Tibial artery (tissue), 4 donors: ENCODE data around the gene MED13.

ENCODE experiments used
- DNase-seq, 2 donors: peaks; one replicate each; pipeline ENCODE4 v3.0.0-alpha.2; 2019
- H3K27ac ChIP-seq, 2 donors: fragments of 200-600 bp; sonication (generic) in 1 of 2; 1 replicate in 1 of 2; 2 replicates in 1 of 2; pipeline ENCODE4 v1.5.1; 2018 to 2019; ENCODE audit warnings: mild to moderate bottlenecking in 1 of 2
- H3K27me3 ChIP-seq, 2 donors: fragments of 200-600 bp; sonication (generic) in 1 of 2; one replicate each; pipeline versions ENCODE4 v1.5.1 to v1.6.0; 2016 to 2019
- H3K36me3 ChIP-seq, 3 donors: fragments of 200-600 bp; sonication (generic) in 2 of 3; one replicate each; pipeline ENCODE4 v1.5.1; 2016 to 2019; ENCODE audit warnings: mild to moderate bottlenecking in 2 of 3
- H3K4me1 ChIP-seq, 4 donors: fragments of 200-600 bp; sonication (generic) in 2 of 4; 1 replicate in 3 of 4; 2 replicates in 1 of 4; pipeline ENCODE4 v1.5.1; 2016 to 2019
- H3K4me3 ChIP-seq, 2 donors: fragments of 200-600 bp; sonication (generic) in 1 of 2; 1 replicate in 1 of 2; 2 replicates in 1 of 2; pipeline ENCODE4 v1.5.1; 2018 to 2019; ENCODE audit warnings: mild to moderate bottlenecking in 2 of 2
- H3K9me3 ChIP-seq, 3 donors: fragments of 200-600 bp; sonication (generic) in 1 of 3; one replicate each; pipeline ENCODE4 v1.5.1; 2016 to 2019
- CTCF ChIP-seq, 2 experiments: fragments of 200-600 bp in 1 of 2; fragments of 450-650 bp in 1 of 2; IDR thresholded peaks; one replicate each; pipeline ENCODE4 v1.5.1; 2017 to 2019; ENCODE audit warnings: antibody characterized with exemption in 2 of 2, mild to moderate bottlenecking in 1 of 2, moderate library complexity in 1 of 2
- intact Hi-C: fragments of 100-400 bp; cut with DNase I; formaldehyde crosslinking; loops from one replicate; pipeline ENCODE4 v1.15.0; 2023; ENCODE audit warnings: low total_unique reads

The MED13 gene

GRCh38 chr17:62043140-62043539 is 21.9 kb downstream of the MED13 start:
- Histone ChIP-seq H3K36me3 (peaks cover 0 to 61% (median 29%) of the 10 kb centered on the region in 3 donors), H3K4me1 (peaks cover 0 to 26% (median 5%) of the 10 kb centered on the region in 4 donors), H3K27ac (no peak overlapping the region), H3K9me3 (no peaks in the 10 kb centered on the region), H3K27me3 (no peaks in the 10 kb centered on the region), H3K4me3 (no peak overlapping the region)
- DNase-seq, result no peak
- intact Hi-C loops, result no loop called here
- TF ChIP-seq CTCF (IDR thresholded peaks at IDR 0.05), result no peak

GRCh38 chr17:62038248-62038647 is 26.8 kb downstream of the MED13 start:
- Histone ChIP-seq H3K27me3 (no peaks in the 10 kb centered on the region), H3K36me3 (peaks cover 9 to 59% (median 27%) of the 10 kb centered on the region in 3 donors), H3K4me1 (peaks cover 0 to 20% (median under 1%) of the 10 kb centered on the region in 4 donors), H3K4me3 (no peak overlapping the region), H3K27ac (no peak overlapping the region), H3K9me3 (no peaks in the 10 kb centered on the region)
- TF ChIP-seq CTCF (IDR thresholded peaks at IDR 0.05), result no peak
- intact Hi-C loops, result loop anchor here (10.0 kb wide), 1 partner anchor 83 kb away; no protein-coding TSS in a partner anchor
- DNase-seq, result no peak

- H3K4me3 ChIP-seq, result no peak overlapping the region
- no peak overlapping the region for H3K27ac ChIP-seq
- peaks cover 52 to 75% (median 64%) of the 10 kb centered on the region in 3 donors for H3K36me3 ChIP-seq
- intact Hi-C loops, result loop anchor here (10.0 kb wide), 1 partner anchor 79 kb away; no protein-coding TSS in a partner anchor
- TF ChIP-seq CTCF (IDR thresholded peaks at IDR 0.05), result no peak
- no peaks in the 10 kb centered on the region for H3K27me3 ChIP-seq
- no peaks in the 10 kb centered on the region for H3K9me3 ChIP-seq
- DNase-seq, result no peak
- H3K4me1 ChIP-seq, result peaks cover 0 to 13% (median 0%) of the 10 kb centered on the region in 4 donors
These were observed 31.8 kb downstream of the MED13 start for GRCh38 chr17:62033317-62033716.

- DNase-seq, result no peak
- intact Hi-C loops, result loop anchor here (10.0 kb wide), 1 partner anchor 78 kb away; no protein-coding TSS in a partner anchor
- TF ChIP-seq CTCF (IDR thresholded peaks at IDR 0.05), result no peak
- peaks cover 58 to 84% (median 71%) of the 10 kb centered on the region in 3 donors for H3K36me3 ChIP-seq
- H3K27me3 ChIP-seq, result no peaks in the 10 kb centered on the region
- no peak overlapping the region for H3K27ac ChIP-seq
- peaks cover 0 to 13% (median 0%) of the 10 kb centered on the region in 4 donors for H3K4me1 ChIP-seq
- H3K4me3 ChIP-seq, result no peak overlapping the region
- no peaks in the 10 kb centered on the region for H3K9me3 ChIP-seq
These were observed 32.6 kb downstream of the MED13 start for GRCh38 chr17:62032480-62032879.

- Histone ChIP-seq H3K27ac (no peak overlapping the region), H3K36me3 (peaks cover 61 to 99% (median 87%) of the 10 kb centered on the region in 3 donors), H3K9me3 (no peaks in the 10 kb centered on the region), H3K27me3 (no peaks in the 10 kb centered on the region), H3K4me1 (peaks cover 0 to under 1% (median 0%) of the 10 kb centered on the region in 4 donors), H3K4me3 (no peak overlapping the region)
- DNase-seq, result no peak
- intact Hi-C loops, result loop anchor here (10.0 kb wide), 1 partner anchor 75 kb away; no protein-coding TSS in a partner anchor
- no peak for TF ChIP-seq CTCF (IDR thresholded peaks at IDR 0.05)
These were observed 34.8 kb downstream of the MED13 start for GRCh38 chr17:62030264-62030663.
